ENCODE data around the gene ZDHHC18. TPM values are rescaled to one million over a fixed set of nuclear protein-coding genes. Genes with fewer than 3 reads are reported as not detected.
A peak's percentile ranks its signal among the peaks of the same experiment; 100 is the strongest.
"Not testable (repeated sequence)": the region's sequence is repeated elsewhere in the genome, so short reads cannot be mapped to it uniquely, and the experiment has no call there.

ZDHHC18 gene
- total RNA-seq, 2 experiments from 2014 or later: 52.9 TPM

DNA sequence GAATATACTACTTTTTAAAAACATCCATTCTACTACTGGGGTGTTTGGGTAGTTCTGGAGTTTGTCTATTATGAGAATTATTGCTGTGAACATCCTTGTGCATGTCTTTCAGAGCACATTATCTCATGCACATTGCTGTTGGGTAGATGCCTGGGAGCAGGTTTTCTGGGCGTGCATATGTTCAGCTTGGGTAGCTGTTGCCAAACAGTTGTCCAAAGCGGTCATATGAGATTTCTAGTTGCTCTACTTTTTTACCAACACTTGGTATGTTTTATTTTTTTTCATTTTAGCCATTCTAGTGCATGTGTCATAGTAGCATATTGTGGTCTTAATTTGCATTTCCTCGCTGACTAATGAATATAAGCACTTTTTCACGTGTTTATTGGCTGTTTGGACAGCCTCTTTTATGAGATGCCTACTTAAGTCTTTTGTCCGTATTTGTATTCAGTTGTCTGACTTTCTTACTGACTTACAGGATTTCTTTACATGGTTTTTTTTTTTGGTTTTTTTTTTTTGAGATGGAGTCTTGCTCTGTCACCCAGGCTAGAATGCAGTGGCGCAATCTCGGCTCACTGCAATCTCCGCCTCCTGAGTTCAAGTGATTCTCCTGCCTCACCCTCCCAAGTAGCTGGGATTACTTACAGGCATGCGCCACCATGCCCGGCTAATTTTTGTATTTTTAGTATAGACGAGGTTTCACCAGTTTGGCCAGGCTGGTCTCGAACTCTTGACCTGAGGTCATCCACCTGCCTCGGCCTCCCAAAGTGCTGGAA, 18.1 kb downstream of the ZDHHC18 start:
- no peaks in the 10 kb centered on the region for H3K9me3 Mint-ChIP-seq
- no peaks in the 10 kb centered on the region for H3K27me3 Mint-ChIP-seq
- peaks cover 1% of the 10 kb centered on the region for H3K4me1 Mint-ChIP-seq
- peaks cover 29% of the 10 kb centered on the region for H3K36me3 Mint-ChIP-seq
- POLR2A ChIA-PET: no interaction called here
- no peak for ATAC-seq (ENCODE audit: low read depth)
- no peak overlapping the region for H3K27ac Mint-ChIP-seq
- H3K4me3 Mint-ChIP-seq: no peak overlapping the region
- no peak for DNase-seq

DNA sequence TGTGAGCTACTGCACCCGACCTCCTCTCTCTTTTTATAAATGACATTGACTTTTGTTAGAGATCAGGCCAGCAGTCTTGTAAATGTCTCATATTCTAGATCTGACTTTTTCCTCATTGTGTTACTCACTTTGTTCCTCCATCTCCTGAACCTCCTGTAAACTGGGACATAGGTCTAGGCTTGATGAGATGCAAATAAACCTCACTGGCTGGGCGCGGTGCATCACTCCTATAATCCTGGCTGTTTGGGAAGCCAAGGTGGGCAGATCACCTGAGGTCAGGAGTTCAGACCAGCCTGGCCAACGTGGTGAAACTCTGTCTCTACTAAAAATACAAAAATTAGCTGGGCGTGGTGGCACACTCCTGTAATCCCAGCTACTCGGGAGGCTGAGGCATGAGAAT, 21.3 kb downstream of the ZDHHC18 start:
- POLR2A ChIA-PET; H3K9me3 Mint-ChIP-seq; ATAC-seq (ENCODE audit: low read depth); H3K4me3 Mint-ChIP-seq; DNase-seq; H3K4me1 Mint-ChIP-seq; H3K27me3 Mint-ChIP-seq; H3K27ac Mint-ChIP-seq: not testable (repeated sequence)
- H3K36me3 Mint-ChIP-seq: peaks cover 29% of the 10 kb centered on the region

- POLR2A ChIA-PET: interaction anchor here (0.8 to 1.1 kb wide), 3 partner anchors 13 to 42 kb away, joined by 3 to 4 read pairs (median 3); partner anchors contain the start of gene GPN2
- Mint-ChIP-seq H3K27ac (no peak overlapping the region), H3K4me1 (peaks cover 1% of the 10 kb centered on the region), H3K36me3 (peaks cover 29% of the 10 kb centered on the region), H3K4me3 (no peak overlapping the region), H3K27me3 (no peaks in the 10 kb centered on the region), H3K9me3 (no peaks in the 10 kb centered on the region)
- DNase-seq: no peak
- ATAC-seq (ENCODE audit: low read depth): no peak
Measured at GRCh38 chr1:26848499-26848898, 22.0 kb downstream of the ZDHHC18 start.

GRCh38 chr1:26848941-26849774, 22.7 kb downstream of the ZDHHC18 start:
- no peaks in the 10 kb centered on the region for H3K9me3 Mint-ChIP-seq
- POLR2A ChIA-PET: interaction anchor here (0.8 to 3.8 kb wide), 5 partner anchors 12 to 41 kb away, joined by 3 to 12 read pairs (median 4); partner anchors contain the start of gene GPN2
- no peak for ATAC-seq (ENCODE audit: low read depth)

GRCh38 chr1:26851106-26851684, 24.7 kb downstream of the ZDHHC18 start:
- Mint-ChIP-seq H3K36me3 (peaks cover 28% of the 10 kb centered on the region), H3K9me3 (no peaks in the 10 kb centered on the region), H3K27me3 (no peaks in the 10 kb centered on the region), H3K4me1 (peaks cover 1% of the 10 kb centered on the region), H3K4me3 (no peak overlapping the region), H3K27ac (no peak overlapping the region)
- ATAC-seq (ENCODE audit: low read depth): no peak
- DNase-seq: no peak
- POLR2A ChIA-PET: interaction anchor here (1.8 to 3.8 kb wide), 2 partner anchors 9 to 13 kb away, joined by 4 to 12 read pairs; no protein-coding TSS in a partner anchor

More at GRCh38 chr1:26848941-26849774, 22.7 kb downstream of the ZDHHC18 start:
- no peak overlapping the region for H3K4me3 Mint-ChIP-seq
- no peak for DNase-seq
- H3K27ac Mint-ChIP-seq: no peak overlapping the region
- no peaks in the 10 kb centered on the region for H3K27me3 Mint-ChIP-seq
- H3K4me1 Mint-ChIP-seq: peaks cover 1% of the 10 kb centered on the region
- peaks cover 27% of the 10 kb centered on the region for H3K36me3 Mint-ChIP-seq

GRCh38 chr1:26852701-26853100, 26.2 kb downstream of the ZDHHC18 start:
- H3K9me3 Mint-ChIP-seq: no peaks in the 10 kb centered on the region
- DNase-seq (no peak), ATAC-seq (ENCODE audit: low read depth) (no peak)
- no peaks in the 10 kb centered on the region for H3K4me1 Mint-ChIP-seq
- H3K27ac Mint-ChIP-seq: no peak overlapping the region
- H3K27me3 Mint-ChIP-seq: no peaks in the 10 kb centered on the region
- H3K4me3 Mint-ChIP-seq: no peak overlapping the region
- POLR2A ChIA-PET: interaction anchor here (3.8 kb wide), 1 partner anchor 8 kb away, joined by 12 read pairs; no protein-coding TSS in a partner anchor
- H3K36me3 Mint-ChIP-seq: peaks cover 23% of the 10 kb centered on the region

- POLR2A ChIA-PET: interaction anchor here (0.6 kb wide), 1 partner anchor 34 kb away, joined by 5 read pairs; no protein-coding TSS in a partner anchor
- no peaks in the 10 kb centered on the region for H3K9me3 Mint-ChIP-seq
- H3K27me3 Mint-ChIP-seq: no peaks in the 10 kb centered on the region
- H3K36me3 Mint-ChIP-seq: peaks cover 21% of the 10 kb centered on the region
- DNase-seq (peak; percentile 71), ATAC-seq (ENCODE audit: low read depth) (peak; percentile 75)
- H3K4me1 Mint-ChIP-seq: no peaks in the 10 kb centered on the region
- H3K27ac Mint-ChIP-seq: no peak overlapping the region
- no peak overlapping the region for H3K4me3 Mint-ChIP-seq
Measured at GRCh38 chr1:26853156-26853555, 26.7 kb downstream of the ZDHHC18 start.

- Mint-ChIP-seq H3K9me3 (no peaks in the 10 kb centered on the region), H3K27ac (no peak overlapping the region), H3K36me3 (peaks cover 18% of the 10 kb centered on the region), H3K4me3 (no peak overlapping the region), H3K27me3 (no peaks in the 10 kb centered on the region), H3K4me1 (no peaks in the 10 kb centered on the region)
- ATAC-seq (ENCODE audit: low read depth) (no peak), DNase-seq (no peak)
- POLR2A ChIA-PET: interaction anchor here (0.6 kb wide), 1 partner anchor 33 kb away, joined by 5 read pairs; no protein-coding TSS in a partner anchor
Measured at GRCh38 chr1:26853600-26853999, 27.1 kb downstream of the ZDHHC18 start.

DNA sequence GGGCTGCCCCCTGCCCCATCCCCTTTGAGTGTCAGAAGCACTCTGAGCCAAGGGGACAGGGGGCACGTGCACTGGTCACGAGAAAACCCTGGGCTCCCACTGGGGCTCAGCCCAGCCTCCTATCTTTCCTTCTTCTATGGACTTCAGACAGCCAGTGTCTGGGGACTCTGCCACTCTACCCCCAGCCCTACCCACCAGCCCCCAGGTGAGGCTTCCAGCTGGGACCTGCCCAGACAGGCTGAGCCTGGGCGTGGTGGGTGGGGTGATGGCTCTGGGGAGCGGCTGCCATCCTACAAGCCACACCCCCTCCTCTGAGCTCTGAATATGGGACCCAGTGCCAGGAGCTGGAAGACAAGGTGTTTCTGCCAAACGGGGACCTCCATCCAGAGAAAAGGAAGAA, 28.4 kb downstream of the ZDHHC18 start:
- POLR2A ChIA-PET: interaction anchor here (2.5 kb wide), 1 partner anchor 10 kb away, joined by 17 read pairs; no protein-coding TSS in a partner anchor
- H3K36me3 Mint-ChIP-seq: peaks cover 13% of the 10 kb centered on the region
- H3K4me3 Mint-ChIP-seq: no peak overlapping the region
- H3K27me3 Mint-ChIP-seq: no peaks in the 10 kb centered on the region
- H3K27ac Mint-ChIP-seq: no peak overlapping the region
- no peaks in the 10 kb centered on the region for H3K4me1 Mint-ChIP-seq
- no peak for DNase-seq
- no peak for ATAC-seq (ENCODE audit: low read depth)
- H3K9me3 Mint-ChIP-seq: no peaks in the 10 kb centered on the region

DNA sequence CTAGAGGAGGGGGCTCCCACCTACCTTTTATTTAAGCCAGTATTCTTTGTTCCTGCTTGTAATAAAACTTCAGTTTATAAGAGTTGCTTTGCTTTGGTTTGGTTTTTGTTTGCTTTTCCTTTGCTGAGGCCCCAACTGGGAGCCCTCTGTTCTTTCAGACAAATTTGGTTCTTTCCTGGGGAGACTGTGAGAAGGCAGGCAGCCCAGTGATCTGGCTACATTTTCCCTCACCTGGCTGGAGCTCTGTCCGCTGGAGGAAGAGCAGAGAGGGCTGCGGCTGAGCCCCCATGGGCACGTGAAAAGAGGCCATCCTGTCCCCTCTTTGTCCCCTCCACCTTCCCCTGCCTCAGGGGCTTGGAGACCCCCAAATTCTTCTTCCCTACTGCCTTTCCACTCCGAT, 29.1 kb downstream of the ZDHHC18 start:
- Mint-ChIP-seq H3K4me1 (no peaks in the 10 kb centered on the region), H3K27me3 (no peaks in the 10 kb centered on the region), H3K27ac (peak overlapping the region; percentile 52), H3K36me3 (peaks cover 10% of the 10 kb centered on the region), H3K9me3 (no peaks in the 10 kb centered on the region), H3K4me3 (no peak overlapping the region)
- DNase-seq (no peak), ATAC-seq (ENCODE audit: low read depth) (no peak)
- POLR2A ChIA-PET: interaction anchor here (2.5 kb wide), 1 partner anchor 9 kb away, joined by 17 read pairs; no protein-coding TSS in a partner anchor

DNA sequence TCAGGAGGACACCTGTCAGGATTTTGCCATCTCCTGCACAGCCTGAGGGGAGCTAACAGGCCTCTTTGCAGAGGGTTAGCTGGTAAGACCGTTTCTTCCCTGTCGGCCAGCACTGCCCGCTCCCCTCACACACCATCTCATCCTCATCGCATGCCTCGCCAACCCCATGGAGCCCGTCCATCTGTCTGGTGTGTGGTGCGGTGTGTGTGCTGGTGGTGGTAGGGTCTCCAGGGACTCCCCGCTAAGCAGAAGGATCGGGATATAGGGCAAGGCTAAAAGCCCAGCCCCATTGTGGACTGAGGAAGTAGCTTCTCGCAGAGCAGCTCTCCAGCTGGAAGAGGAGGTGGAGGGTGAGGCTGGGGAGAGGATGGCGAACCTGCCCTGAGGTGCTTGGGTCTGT, 29.7 kb downstream of the ZDHHC18 start:
- Mint-ChIP-seq H3K27ac (no peak overlapping the region), H3K4me3 (no peak overlapping the region), H3K9me3 (no peaks in the 10 kb centered on the region), H3K27me3 (no peaks in the 10 kb centered on the region), H3K4me1 (no peaks in the 10 kb centered on the region), H3K36me3 (peaks cover 10% of the 10 kb centered on the region)
- POLR2A ChIA-PET: interaction anchor here (0.6 to 2.5 kb wide), 3 partner anchors 9 to 254 kb away, joined by 3 to 17 read pairs (median 3); no protein-coding TSS in a partner anchor
- ATAC-seq (ENCODE audit: low read depth) (no peak), DNase-seq (no peak)

GRCh38 chr1:26856604-26857469, 30.3 kb downstream of the ZDHHC18 start:
- no peaks in the 10 kb centered on the region for H3K4me1 Mint-ChIP-seq
- DNase-seq (no peak), ATAC-seq (ENCODE audit: low read depth) (no peak)
- no peaks in the 10 kb centered on the region for H3K27me3 Mint-ChIP-seq
- H3K27ac Mint-ChIP-seq: no peak overlapping the region
- POLR2A ChIA-PET: interaction anchor here (0.5 to 2.5 kb wide), 7 partner anchors 8 to 509 kb away, joined by 3 to 17 read pairs (median 3); no protein-coding TSS in a partner anchor
- H3K9me3 Mint-ChIP-seq: no peaks in the 10 kb centered on the region
- H3K4me3 Mint-ChIP-seq: no peak overlapping the region
- H3K36me3 Mint-ChIP-seq: peaks cover 7% of the 10 kb centered on the region
